Measurements from ENCODE around the gene C19orf85. TPM values are rescaled to one million over a fixed set of nuclear protein-coding genes. Genes with fewer than 3 reads are reported as not detected.

The C19orf85 gene
- total RNA-seq, 1 donor from 2014 or later: not detected

DNA sequence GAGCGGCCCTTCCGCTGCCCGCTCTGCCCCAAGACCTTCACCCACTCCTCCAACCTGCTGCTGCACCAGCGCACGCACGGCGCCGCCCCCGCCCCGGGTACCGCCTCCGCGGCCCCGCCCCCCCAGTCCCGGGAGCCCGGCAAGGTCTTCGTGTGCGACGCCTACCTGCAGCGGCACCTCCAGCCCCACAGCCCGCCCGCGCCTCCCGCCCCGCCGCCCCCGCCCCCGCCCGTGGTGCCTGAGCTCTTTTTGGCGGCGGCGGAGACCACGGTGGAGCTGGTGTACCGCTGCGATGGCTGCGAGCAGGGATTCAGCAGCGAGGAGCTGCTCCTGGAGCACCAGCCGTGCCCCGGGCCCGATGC, 17.2 kb upstream of the C19orf85 start:
- H3K27me3 Mint-ChIP-seq (ENCODE audit: low read depth): no peaks in the 10 kb centered on the region
- H3K4me3 Mint-ChIP-seq (ENCODE audit: unreplicated experiment): no peak overlapping the region
- H3K36me3 Mint-ChIP-seq (ENCODE audit: low read depth): no peaks in the 10 kb centered on the region
- no peak overlapping the region for H3K27ac Mint-ChIP-seq (ENCODE audit: unreplicated experiment)
- peaks cover 37% of the 10 kb centered on the region for H3K4me1 Mint-ChIP-seq (ENCODE audit: low read depth)
- TF ChIP-seq, protein P1, sequence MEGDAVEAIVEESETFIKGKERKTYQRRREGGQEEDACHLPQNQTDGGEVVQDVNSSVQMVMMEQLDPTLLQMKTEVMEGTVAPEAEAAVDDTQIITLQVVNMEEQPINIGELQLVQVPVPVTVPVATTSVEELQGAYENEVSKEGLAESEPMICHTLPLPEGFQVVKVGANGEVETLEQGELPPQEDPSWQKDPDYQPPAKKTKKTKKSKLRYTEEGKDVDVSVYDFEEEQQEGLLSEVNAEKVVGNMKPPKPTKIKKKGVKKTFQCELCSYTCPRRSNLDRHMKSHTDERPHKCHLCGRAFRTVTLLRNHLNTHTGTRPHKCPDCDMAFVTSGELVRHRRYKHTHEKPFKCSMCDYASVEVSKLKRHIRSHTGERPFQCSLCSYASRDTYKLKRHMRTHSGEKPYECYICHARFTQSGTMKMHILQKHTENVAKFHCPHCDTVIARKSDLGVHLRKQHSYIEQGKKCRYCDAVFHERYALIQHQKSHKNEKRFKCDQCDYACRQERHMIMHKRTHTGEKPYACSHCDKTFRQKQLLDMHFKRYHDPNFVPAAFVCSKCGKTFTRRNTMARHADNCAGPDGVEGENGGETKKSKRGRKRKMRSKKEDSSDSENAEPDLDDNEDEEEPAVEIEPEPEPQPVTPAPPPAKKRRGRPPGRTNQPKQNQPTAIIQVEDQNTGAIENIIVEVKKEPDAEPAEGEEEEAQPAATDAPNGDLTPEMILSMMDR (IDR thresholded peaks at IDR 0.05): no peak
- no peak for DNase-seq (ENCODE audit: low spot score)
- no peaks in the 10 kb centered on the region for H3K9me3 Mint-ChIP-seq (ENCODE audit: low read depth)

DNA sequence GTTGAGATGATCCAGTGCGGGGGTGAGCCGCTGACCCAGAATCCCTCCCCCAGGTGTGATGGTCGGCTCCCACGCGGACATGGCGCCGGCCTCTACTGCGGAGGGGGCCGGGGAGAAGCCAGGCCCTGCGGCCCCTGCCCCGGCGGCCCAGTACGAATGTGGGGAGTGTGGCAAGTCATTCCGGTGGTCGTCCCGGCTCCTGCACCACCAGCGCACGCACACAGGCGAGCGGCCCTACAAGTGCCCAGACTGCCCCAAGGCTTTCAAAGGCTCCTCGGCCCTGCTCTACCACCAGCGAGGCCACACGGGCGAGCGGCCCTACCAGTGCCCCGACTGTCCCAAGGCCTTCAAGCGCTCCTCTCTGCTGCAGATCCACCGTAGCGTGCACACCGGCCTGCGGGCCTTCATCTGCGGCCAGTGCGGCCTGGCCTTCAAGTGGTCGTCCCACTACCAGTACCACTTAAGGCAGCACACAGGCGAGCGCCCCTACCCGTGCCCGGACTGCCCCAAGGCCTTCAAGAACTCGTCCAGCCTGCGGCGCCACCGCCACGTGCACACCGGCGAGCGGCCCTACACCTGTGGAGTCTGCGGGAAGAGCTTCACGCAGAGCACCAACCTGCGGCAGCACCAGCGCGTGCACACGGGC, 16.7 kb upstream of the C19orf85 start:
- peaks cover 36% of the 10 kb centered on the region for H3K4me1 Mint-ChIP-seq (ENCODE audit: low read depth)
- TF ChIP-seq, protein P1 (IDR thresholded peaks at IDR 0.05): no peak
- no peaks in the 10 kb centered on the region for H3K36me3 Mint-ChIP-seq (ENCODE audit: low read depth)
- no peaks in the 10 kb centered on the region for H3K27me3 Mint-ChIP-seq (ENCODE audit: low read depth)
- H3K9me3 Mint-ChIP-seq (ENCODE audit: low read depth): no peaks in the 10 kb centered on the region
- DNase-seq (ENCODE audit: low spot score): peak; percentile 81
- no peak overlapping the region for H3K4me3 Mint-ChIP-seq (ENCODE audit: unreplicated experiment)
- no peak overlapping the region for H3K27ac Mint-ChIP-seq (ENCODE audit: unreplicated experiment)

DNA sequence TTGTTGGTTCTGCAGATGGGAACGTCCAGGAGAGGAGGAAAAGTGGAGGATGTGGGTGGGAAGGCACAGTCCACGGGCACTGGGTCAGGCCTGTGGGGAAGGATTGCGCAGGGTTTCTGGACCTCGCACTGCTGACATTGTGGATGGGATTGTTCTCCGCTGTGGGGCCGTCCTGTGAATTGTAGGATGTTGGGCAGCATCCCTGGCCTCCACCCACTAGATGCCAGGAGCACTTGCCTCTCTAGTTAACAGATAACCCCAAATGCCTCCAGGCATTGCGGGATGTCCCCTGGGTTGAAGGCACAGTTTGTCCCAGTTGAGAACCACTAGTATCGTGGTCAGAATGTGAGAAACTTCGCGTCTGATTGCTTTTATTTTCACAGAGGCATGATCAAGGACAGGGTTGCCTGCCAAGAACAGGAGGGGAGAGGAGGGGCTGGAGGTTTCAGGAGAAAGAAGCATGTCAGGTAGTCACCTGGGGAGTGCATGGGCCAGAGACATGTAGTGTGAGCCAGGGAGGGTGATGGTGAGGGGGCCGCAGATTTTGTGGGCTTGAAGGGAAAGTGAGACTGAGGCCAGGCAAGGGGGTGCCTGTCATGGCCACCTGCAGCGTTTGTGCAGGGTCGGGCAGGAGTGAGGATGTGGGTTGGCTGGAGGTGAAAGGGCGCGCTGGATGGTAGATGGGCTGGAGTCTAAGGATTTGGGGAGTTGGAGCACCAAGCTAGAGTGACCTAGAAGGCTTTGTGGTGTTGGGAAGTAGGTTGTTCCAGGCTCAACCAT, 15.1 kb upstream of the C19orf85 start:
- H3K9me3 Mint-ChIP-seq (ENCODE audit: low read depth): no peaks in the 10 kb centered on the region

DNA sequence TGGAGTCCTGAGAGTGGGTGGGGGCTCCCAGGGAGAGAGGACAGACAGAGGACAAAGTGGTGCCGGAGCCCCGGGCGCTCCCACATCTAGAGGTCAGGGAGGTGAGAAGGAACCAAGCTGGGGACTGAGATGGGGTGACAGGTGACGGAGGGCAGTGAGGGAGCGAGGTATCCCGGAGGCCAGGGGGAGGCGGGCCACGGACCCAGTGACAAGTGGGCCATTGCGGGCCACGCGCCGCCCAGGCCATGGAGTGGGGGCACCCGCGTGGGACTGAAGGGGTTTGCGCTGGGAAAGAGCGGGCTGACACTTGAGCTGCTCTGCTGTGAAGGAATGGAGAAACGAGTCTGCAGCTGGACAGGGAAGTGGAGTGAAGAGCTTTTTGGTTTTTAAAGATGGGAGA, 14.5 kb upstream of the C19orf85 start:
- Mint-ChIP-seq H3K4me3 (ENCODE audit: unreplicated experiment) (no peak overlapping the region), H3K4me1 (ENCODE audit: low read depth) (peaks cover 41% of the 10 kb centered on the region), H3K36me3 (ENCODE audit: low read depth) (no peaks in the 10 kb centered on the region), H3K9me3 (ENCODE audit: low read depth) (no peaks in the 10 kb centered on the region), H3K27ac (ENCODE audit: unreplicated experiment) (no peak overlapping the region), H3K27me3 (ENCODE audit: low read depth) (no peaks in the 10 kb centered on the region)
- DNase-seq (ENCODE audit: low spot score): peak; percentile 87
- TF ChIP-seq, protein P1 (IDR thresholded peaks at IDR 0.05): no peak

More for the DNA sequence above, 15.1 kb upstream of the C19orf85 start:
- TF ChIP-seq, protein P1 (IDR thresholded peaks at IDR 0.05): no peak
- Mint-ChIP-seq H3K36me3 (ENCODE audit: low read depth) (no peaks in the 10 kb centered on the region), H3K4me3 (ENCODE audit: unreplicated experiment) (peak overlapping the region; percentile 26), H3K27ac (ENCODE audit: unreplicated experiment) (peak overlapping the region; percentile 3), H3K4me1 (ENCODE audit: low read depth) (peaks cover 38% of the 10 kb centered on the region), H3K27me3 (ENCODE audit: low read depth) (no peaks in the 10 kb centered on the region)
- DNase-seq (ENCODE audit: low spot score): no peak

DNA sequence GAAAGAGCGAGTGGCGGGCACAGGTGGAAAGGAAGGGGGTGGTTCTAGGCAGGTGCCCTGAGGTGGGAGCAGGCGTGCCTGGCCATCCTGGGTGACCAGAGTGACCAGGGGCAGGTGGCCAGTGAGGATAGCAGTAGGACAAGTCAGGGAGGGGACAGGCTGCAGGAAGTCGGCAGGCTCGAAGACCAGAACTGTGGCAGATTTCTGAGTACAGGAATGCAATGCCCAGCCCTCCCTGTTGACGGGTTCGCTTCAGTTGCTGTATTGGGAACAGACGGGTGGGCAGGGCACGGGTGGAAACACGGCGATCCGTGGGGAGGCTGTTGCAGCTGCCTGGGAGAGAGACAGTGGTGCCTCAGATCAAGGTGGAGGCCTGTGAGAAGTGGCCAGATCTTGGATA, 13.8 kb upstream of the C19orf85 start:
- Mint-ChIP-seq H3K27me3 (ENCODE audit: low read depth) (no peaks in the 10 kb centered on the region), H3K36me3 (ENCODE audit: low read depth) (no peaks in the 10 kb centered on the region), H3K9me3 (ENCODE audit: low read depth) (no peaks in the 10 kb centered on the region), H3K4me3 (ENCODE audit: unreplicated experiment) (peak overlapping the region; percentile 94), H3K4me1 (ENCODE audit: low read depth) (peaks cover 41% of the 10 kb centered on the region), H3K27ac (ENCODE audit: unreplicated experiment) (peak overlapping the region; percentile 23)
- peak; percentile 86 for DNase-seq (ENCODE audit: low spot score)
- TF ChIP-seq, protein P1 (IDR thresholded peaks at IDR 0.05): no peak
